ENCODE measurements around the gene DNMT3A.

The DNMT3A gene

GRCh38 chr2:25254961-25255360, 86.8 kb downstream of the DNMT3A start:
- no peak for DNase-seq

DNA sequence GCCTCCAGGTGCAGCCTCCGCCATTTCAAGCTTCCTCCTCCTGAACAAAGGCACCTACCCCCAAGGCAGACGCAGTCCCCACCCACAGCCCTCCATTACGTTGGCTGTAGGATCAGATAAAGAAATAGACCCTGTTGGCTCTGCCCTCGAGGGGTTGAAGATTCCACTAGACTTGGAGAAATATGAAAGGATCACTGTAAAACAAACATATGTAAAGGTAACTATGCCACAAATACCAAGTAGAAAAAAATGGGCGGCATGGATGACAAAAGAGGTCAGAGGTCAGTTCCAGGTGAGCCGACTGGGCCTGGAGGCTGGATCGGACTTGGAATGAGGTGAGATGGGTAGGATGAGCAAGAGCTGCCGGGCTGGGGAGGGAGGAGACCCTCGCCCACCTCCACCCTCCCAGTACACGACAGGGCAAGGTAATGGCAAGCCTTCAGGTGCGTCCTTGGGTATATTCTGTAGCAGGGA, 88.5 kb downstream of the DNMT3A start:
- DNase-seq, result no peak

DNA sequence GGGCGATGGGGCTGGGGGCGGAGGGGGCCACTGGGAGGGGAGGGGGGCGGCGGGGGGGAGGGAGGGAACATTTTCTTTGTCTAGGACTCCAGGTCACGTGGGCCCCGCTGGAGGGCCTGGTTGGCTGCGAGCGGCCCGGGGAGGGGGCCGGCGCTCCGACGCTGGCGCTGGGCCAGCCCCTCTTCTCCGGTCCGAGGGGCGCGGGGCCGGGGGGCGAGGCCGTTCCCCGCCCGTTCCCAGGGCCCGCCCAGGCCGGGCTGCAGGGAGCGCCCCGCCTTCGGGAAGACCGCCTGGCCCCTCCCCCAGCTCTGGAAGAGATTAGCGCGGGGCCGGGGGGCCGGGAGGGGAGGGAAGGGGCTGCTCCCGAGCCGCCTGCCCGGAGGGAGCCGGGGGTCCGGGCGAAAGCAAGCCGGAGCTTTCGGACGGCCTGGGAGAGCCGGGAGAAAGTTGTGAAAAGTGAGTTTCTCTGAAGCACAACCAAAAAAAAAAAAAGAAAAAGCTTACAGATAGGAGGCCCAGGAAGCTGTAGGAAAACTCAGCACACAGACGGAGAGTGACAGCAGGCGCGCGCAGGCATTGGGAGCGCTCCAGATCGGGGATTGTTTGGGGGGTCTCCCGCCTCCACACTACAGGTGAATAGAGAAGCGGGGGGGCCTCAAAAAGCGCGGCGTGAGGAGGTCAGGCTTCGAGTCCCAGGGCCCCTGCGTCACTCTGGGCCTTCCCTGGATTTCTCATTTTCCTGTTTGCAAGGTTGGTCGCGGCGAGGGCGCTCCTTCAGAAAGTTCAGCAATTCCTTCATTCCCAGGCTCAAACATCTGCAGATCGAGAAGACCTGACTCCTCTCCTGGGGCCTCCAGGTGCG, 89.2 kb downstream of the DNMT3A start:
- peak; percentile 62 for DNase-seq

DNA sequence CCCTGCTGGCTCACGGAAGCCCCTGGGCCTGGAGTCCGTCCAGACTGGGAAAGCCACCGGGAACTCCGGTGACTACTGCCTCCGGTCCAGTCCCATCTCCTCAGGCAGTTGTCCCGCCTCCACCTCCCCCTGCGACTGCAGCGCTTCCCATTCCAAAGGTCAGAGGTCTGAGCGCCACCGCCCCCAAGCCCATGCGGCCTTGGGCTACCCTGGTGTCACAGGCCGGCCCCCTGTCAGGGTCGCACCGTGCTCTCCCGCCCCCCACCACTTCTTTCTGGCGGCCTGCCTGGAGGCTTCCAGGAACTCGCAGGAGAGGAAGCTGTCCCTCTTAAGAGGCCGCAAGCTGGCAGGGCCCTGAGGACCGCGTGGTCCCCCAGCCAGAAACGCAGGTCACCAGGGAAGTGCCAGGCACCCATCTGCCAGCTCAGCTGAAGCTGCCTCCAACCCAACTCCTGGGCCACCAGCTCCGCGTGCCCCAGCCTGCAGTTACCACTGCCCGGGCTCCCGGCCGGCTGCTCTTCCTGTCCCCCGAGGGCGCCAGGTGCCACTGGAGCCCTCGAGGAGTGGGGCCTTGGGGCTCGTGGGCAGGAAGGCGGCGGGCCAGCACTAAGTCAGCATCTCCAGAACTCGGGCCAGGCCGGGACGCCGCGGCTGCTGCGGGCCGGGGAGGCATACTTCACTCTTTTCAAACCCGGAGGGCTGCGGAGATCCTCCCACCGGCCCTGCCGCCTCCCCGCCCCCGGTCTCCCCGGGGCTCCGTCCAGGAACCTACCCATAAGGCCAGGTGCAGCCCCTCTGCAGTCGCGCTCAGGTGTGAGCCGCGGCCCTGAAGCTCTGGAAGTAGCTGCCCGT, 90.1 kb downstream of the DNMT3A start:
- peak; percentile 45 for DNase-seq

- peak; percentile 8 for DNase-seq
These were observed 90.7 kb downstream of the DNMT3A start for GRCh38 chr2:25251071-25251421.

GRCh38 chr2:25250331-25251070, 91.2 kb downstream of the DNMT3A start:
- peak; percentile 8 for DNase-seq

- DNase-seq, result no peak
These were observed 91.9 kb downstream of the DNMT3A start for GRCh38 chr2:25249785-25250184.

DNA sequence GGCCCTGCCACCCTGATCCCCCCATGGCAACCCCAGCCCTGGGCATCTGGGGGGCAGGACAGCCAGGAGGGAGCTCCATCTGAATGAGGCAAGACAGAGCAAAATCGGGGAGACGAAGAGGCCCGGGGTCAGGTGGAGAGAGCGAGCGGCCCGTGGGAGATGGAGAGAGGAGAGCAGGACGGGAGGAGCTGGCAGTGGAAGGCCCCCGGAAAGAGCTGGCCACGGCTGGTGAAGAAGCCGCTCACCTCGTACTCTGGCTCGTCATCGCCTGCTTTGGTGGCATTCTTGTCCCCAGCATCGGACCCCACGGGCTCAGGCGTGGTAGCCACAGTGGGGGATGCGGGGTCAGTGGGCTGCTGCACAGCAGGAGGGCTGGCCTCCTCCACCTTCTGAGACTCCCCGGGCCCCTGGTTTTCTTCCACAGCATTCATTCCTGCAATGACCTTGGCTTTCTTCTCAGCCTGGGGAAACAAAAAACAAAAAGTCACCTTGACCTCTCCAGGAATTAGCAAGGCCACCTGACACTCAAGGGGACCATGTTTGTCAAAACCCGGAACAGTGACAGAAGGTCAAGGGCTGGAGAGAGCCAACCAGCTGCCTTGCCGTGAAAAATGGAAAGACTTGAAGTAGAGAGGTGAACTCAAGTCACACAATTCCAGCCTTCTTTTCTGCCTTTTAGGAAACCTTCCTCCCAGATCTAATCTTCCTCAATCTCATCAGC, 93.8 kb downstream of the DNMT3A start:
- DNase-seq, result no peak

DNA sequence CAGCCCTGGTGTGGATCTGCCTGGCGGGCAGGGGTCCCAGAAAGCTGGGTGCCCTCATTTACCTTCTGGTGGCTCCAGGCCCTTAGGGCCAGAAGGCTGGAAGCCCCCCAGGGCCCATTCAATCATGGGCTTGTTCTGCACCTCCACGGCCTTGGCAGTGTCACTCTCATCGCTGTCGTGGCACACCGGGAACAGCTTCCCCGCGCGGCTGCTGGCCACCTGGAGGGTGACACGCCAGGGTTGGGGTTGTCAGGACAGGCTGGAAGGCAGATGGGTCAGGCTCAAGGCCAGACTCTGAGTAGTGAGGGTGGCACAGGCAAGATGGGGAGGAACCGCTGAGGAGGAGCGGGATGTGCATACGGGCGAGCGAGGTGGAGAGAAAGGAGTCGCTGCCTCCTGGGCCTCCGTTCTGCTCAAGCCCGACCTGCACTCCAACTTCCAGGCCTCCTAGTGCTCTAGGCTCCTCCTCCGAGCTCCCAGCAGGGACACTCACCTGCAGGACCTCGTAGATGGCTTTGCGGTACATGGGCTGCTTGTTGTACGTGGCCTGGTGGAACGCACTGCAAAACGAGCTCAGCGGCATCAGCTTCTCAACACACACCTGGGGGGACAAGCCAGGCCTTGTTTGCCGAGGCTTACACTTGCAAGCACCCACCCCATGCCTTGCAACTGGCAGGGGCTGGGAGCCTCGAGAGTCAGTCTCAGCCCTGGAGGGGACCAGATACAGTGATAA, 95.0 kb downstream of the DNMT3A start:
- DNase-seq, result no peak

GRCh38 chr2:25246001-25246400, 95.7 kb downstream of the DNMT3A start:
- DNase-seq, result no peak

GRCh38 chr2:25245141-25245540, 96.6 kb downstream of the DNMT3A start:
- no peak for DNase-seq

- no peak for DNase-seq
These were observed 97.7 kb downstream of the DNMT3A start for GRCh38 chr2:25243995-25244394.

DNA sequence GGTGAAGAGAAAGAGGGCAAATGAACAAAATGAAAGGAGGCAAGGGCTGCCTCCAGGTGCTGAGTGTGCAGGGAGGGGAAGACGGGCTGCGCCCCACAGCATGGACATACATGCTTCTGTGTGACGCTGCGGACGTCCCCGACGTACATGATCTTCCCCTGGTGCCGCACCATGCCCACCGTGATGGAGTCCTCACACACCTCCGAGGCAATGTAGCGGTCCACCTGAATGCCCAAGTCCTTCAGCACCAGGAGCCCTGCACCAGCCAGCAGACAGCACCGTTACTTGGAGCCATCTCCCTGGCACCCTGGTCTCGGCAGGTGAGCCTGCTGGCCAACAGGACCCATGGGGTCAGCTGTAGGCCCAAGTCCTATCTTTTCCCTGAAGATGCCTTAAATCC, 100.3 kb downstream of the DNMT3A start:
- no peak for DNase-seq

GRCh38 chr2:25240636-25241035, 101.1 kb downstream of the DNMT3A start:
- DNase-seq, result no peak

GRCh38 chr2:25238920-25239319, 102.8 kb downstream of the DNMT3A start:
- no peak for DNase-seq

DNA sequence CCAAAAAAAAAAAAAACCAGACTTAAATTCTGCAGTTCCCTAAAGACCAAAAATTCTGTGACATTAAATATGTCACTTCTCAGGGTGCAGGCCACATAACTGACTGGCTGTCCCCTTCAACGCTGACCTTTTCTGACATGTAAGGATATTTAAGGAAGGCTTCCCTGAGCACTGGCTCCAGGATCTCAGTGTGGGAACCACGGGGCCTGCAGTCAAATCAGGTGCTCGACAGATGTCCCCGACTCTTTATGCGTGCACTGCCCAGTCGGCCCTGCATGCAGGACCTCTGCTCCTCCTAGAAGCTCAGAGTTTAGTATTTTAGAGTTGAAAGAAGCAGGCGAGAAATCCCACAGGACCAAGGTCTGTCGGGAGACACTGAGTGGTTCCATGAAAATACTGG, 104.0 kb downstream of the DNMT3A start:
- DNase-seq, result no peak

GRCh38 chr2:25236736-25237135, 105.0 kb downstream of the DNMT3A start:
- no peak for DNase-seq

DNA sequence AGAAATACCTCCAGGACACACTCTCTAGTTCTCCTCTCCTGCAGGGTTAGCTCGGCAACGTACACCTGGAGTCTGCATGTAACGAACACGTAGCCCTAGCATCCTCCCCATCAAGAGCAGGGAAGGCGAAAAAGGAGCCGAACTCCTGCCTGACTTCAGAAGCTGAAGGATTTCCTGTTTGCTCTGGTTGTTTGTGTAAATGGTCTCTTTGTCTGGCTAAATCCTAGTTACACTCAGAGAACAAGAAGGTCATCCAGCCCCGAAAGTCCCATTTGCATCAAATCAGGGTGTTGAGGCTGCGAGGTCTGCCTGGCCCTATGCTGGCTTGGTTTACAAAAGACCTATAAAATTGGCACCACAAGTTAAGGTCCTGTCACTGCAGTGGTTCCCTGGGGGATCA, 107.0 kb downstream of the DNMT3A start:
- DNase-seq, result no peak

DNA sequence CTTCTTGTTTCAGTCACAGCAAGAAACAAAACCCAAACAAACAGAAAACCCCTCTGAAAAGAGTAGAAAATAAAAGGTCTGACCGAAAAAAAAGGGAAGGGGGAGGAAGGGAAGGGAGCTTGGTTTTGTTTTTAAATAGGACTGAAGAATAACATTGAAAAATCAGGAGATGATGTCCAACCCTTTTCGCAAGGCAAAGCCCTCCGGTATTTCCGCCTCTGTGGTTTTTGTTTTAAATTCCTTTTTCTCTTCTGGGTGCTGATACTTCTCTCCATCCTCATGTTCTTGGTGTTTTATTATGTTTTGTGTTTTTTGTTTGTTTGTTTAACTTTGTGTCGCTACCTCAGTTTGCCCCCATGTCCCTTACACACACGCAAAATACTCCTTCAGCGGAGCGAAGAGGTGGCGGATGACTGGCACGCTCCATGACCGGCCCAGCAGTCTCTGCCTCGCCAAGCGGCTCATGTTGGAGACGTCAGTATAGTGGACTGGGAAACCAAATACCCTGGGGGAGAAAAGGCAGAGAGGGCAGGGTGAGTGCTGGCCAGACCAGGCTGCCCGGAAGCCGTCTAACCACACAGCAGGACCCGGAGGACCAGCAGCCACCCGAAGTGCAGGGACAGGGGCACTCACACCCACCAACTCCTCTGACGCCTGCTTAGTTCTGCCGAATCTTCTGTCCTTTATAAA, 107.7 kb downstream of the DNMT3A start:
- DNase-seq, result no peak

- DNase-seq, result no peak
These were observed 109.4 kb downstream of the DNMT3A start for GRCh38 chr2:25232248-25232825.

DNA sequence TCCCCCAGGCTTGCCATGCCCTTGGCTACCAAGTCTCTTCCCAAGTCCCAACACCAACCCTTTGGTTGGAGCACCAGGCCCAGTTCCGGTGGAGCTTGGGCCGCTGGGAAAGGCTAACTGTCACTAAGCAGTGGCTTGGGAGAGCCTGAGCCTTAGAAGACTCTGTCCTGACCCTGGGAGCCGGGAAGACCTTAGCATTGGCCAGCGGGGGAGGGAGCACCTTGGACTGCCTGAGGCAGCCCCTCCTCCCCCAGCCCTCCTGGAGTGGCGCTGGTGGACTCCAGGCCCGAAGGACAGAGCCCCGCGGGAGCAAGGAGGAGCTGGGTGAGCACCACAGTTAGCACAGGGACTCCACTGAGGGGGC, 110.8 kb downstream of the DNMT3A start:
- no peak for DNase-seq

Measured in activated naive CD4-positive, alpha-beta T cell treated with Interleukin-2 at 50 U/mL for 16 hours (primary cell).